NOMO-1 treated with dmso at 0.1 percent for 144 hours (cell line): ENCODE data around the gene ADARB2.

Experiments
- DNase-seq: peaks from one replicate; lab custom pipeline; 2025; ENCODE audit not compliant: unreplicated experiment; lab: John Stamatoyannopoulos, UW

ADARB2 gene

DNA sequence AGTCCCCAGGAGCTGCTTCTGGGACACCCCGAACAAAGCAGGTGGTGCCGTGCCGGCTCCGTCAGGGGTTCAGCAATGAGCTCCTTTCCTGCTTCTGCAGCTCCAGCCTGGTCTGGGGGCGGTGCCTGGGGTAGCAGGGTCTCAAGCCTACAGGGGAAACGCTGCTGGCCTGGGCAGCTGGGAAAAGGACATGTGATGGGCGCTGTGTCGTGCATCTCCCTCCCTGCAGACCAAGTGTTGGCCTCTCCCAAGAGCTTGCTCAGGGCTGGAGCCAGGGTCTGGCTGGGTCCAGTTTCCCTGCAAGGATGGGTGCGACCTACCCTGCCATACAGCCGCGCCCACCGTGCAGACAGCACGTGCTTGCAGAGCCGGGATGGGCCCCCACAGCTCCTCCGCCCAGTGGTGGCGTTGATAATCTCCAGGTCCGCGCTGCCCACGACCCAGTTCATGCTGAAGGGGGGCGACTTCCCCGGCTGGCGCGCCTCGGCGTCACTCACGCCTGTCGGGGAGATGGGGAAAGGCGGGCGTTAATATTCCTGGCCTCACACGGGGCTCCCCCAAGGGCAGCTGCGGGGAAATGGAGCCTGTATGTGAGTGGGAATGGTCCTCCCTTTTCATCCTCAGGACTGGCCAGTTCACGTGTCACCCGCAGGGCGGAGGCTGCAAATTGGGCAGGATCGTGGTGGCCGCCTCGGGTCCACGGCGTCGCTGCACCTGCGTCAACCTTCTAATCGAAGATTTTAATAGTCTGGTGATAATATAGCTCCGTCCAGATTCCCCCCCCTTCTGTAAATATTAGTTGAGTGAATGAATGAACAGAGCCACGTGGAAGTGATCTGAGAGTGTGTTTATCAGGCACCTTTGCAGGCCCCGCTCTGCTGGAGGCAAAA lies 552.5 kb downstream of the ADARB2 start:
- no peak for DNase-seq

DNA sequence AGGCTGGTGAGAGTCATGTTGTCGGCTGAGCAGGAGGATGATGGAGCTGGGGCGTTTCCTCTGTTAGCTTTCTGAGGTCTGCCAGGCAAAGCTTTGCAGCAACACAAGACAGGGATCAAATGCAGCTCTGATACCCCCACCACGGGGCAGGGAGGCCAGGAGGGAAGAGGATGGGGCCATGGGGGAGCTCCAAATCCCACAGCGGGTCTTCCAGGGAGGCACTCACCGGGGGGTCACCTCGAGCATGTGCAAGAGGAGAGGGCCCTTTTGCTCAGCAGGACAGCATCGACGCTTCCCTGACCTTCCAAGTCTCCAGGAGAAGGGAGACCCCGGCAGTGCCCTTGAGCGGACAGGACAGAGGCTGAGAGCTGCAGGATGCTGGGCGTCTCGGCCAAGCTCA lies 553.6 kb downstream of the ADARB2 start:
- no peak for DNase-seq

DNA sequence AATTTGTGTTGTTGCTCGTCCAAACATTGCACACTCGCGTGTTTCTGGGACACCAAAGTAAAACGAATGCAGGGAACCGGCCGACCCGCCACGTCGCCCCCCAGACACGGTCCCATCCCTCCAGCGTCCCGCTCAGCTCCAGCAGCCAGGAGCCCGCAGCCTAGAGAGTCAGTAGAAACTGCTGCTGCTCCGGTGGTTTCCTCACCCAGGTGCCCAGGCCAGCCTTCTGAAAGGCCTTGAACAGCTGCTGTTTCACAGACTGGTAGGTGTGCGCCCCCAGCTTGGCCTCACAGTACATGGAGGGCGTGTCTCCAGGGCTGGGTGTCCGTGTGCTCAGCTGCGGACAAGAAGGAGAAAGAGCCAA lies 554.3 kb downstream of the ADARB2 start:
- DNase-seq: no peak

DNA sequence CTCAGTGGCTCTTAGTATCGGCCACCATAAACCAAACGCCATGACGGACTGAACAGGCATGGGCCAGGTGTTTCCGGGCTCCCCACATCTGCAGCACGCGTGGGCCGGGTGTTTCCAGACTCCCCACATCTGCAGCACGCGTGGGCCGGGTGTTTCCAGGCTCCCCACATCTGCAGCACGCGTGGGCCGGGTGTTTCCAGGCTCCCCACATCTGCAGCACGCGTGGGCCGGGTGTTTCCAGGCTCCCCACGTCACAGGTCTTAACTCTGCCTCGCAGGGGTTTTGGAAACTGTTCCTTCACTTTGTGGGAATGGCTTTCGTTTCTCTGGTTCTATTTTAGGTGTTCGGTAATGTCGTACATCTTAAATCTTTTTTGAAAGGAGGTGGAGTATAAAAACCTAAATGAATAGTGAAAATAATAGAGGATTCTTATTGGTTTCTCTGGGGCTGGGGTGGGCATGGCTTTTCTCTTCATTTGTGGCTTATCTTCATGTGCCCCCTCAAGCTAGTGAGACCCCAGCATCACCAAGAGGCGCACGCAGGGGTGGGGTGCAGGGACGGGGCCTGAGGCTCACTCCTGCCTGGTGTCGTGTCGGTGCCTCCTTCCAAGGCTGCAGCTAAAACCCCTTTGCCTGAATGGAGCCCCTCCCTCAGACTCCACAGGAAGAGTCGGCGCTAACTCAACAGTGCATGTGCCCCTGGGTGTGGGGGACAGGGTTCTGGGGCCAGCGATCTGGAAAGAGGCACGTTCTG lies 554.9 kb downstream of the ADARB2 start:
- DNase-seq: no peak

DNA sequence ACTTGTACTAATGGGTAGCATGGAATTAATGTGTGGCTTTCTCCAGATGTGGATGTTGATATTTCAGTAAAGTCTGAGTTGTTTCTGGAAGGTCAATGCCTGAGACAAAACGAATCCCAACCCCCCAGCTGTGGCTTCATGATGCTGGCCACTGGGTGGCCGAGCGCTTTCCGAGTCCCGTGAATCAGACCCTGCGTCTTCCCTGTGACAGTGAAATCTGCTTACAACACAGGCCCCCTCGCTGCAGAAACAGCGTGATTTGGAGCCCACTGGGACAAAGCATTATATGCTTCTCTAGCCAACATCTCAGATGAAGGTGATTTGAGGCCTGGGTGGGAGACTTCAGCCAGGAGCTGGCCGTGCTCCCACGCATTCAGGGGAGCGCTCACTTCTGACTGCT lies 556.5 kb downstream of the ADARB2 start:
- no peak for DNase-seq

DNA sequence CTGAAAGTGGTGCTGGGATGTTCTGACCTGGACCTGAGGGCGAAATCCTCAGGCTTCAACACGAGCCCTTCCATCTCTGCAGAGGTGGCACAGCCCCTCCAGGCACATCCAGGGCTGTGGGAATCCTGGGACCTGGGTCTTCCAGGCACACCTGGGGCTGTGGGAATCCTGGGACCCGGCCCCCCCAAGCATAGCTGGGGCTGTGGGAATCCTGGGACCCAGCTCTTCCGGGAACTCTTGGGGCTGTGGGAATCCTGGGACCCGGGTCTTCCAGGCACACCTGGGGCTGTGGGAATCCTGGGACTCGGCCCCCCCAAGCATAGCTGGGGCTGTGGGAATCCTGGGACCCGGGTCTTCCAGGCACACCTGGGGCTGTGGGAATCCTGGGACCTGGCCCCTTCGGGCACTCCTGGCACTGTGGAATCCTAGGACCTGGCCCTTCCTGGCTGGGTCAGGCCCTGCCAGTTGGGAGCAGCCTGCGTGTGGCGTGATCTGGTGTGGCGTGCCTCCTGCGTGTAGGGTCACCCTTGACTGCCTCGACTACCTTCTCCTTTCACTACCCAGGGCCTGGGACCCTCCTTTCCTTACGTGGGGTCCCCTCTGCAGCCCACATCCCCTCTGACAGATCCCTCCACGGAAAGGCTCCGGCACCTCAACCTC lies 557.1 kb downstream of the ADARB2 start:
- DNase-seq: no peak

DNA sequence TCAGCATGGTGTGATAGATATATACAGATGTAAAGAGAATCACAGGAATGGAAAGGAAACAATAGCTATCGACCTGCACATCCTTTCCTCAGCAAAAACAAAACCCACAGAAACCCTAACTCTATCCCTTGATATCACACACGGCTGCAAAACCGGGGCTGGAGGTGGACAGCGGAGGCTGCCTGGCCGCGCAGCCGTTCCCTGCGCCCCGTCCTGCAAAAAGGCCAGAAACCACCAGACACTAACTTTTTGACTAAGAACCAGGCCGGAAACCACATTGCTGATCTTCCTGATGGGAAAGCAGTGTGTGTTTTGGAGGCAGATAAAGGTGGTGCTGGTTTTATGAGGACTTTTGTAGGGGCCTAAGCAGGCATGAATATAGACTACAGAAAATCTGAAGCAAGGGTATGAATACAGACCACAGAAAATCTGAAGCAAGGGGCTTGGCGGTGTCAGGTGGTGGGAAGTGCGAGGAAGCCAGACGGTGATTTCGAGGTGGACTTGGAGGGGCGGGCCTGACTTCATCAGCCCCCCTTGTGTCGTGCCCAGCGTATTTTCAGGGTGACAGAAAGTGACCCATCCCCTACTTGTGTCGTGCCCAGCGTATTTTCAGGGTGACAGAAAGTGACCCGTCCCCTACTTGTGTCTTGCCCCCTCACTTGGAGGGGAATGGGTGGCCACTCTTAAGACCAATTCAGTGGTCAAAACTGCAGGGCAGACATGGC lies 557.8 kb downstream of the ADARB2 start:
- no peak for DNase-seq

DNA sequence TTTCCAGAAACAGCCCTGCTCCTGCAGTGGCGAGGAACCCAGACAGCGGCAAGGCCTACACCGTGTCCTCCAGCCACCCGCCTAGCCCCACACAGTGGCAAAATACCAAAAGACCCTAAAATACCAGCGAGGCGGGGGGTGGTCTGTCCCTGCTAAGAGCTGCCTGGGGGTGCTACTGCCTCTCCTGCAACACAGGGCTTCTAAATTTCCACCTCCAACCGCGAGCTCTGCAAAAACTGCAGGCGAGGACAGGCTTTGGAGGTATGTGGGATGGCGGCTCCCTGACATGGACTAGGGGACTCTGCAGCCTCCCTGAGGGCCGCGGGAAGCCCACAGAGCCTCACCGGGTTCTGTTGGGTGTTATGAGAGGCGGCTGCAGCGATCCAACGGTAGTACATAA lies 558.8 kb downstream of the ADARB2 start:
- no peak for DNase-seq

DNA sequence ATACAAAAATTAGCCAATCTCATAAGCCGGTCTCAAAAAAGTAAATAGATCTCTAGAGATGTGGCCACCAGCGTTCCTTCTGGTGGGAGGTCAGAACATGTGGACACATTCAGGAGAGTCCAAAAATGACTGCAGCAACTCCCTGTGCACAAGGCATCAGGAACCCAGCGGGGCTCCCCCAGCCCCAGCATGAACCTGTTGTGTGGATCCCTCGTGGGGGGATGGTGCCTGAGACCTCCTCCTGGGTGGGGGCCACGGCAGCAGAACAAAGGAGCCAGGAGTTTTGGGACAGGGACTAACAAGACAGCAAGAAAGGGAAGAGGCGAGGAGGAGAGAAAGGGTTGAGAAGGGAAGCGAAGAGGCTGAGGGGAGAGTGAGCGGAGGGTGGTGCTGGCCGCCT lies 559.4 kb downstream of the ADARB2 start:
- DNase-seq: no peak

DNA sequence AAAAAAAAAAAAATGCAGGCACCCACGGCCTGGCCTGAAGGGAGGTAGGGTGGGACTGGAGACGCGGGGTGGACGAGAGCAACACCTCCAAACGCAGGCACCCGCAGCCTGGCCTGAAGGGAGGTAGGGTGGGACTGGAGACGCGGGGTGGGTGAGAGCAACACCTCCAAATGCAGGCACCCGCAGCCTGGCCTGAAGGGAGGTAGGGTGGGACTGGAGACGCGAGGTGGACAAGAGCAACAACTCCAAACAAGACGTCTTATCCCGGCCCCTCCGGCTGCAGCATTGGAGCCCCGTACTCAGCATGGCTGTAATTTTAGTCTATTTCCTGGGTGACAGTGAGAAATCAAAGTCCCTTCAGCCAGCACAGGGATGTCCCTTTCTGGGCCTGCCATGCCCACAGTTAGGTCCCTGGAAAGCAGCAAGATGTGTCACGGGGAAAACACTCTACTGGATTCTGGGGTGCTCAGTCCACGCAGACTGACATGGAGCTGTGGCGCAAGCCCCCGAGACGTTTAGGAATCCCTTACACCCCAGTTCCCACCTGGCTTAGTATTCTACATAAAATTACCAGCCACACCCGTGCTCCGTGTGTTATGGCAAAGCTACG lies 561.3 kb downstream of the ADARB2 start:
- no peak for DNase-seq

DNA sequence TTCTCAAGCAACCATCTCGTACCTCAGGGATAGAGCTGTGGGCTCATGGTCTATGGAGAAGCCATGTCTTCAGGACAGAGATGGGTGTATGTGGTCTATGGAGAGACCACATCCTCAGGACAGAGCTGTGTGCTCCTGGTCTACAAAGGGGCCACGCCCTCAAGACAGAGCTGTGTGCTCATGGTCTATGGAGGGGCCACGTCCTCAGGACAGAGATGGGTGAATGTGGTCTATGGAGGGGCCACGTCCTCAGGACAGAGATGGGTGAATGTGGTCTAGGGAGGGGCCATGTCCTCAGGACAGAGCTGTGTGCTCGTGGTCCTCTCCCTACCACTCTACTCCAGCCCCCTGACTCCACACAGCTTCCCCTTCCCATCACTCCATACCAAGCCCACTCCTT lies 563.3 kb downstream of the ADARB2 start:
- no peak for DNase-seq

DNA sequence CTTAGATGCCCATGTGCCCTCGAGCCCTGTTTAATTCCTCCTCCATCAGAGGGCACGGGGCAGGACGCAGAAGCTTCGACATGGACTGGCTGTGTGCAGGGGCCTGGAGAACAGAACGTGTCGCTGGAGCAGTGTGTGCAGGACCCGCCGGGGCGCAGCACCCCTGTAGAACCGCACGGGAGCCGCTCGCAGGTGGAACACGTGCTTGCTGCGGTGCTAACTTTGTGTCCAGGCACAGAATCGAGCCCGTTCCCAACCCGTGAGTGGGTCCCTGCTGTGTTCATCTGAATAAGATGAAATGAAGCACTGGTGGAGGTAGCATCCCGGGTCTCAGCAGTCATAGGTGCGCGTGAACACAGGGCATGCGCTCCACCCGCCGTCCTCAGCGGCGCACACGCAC lies 564.2 kb downstream of the ADARB2 start:
- DNase-seq: no peak

DNA sequence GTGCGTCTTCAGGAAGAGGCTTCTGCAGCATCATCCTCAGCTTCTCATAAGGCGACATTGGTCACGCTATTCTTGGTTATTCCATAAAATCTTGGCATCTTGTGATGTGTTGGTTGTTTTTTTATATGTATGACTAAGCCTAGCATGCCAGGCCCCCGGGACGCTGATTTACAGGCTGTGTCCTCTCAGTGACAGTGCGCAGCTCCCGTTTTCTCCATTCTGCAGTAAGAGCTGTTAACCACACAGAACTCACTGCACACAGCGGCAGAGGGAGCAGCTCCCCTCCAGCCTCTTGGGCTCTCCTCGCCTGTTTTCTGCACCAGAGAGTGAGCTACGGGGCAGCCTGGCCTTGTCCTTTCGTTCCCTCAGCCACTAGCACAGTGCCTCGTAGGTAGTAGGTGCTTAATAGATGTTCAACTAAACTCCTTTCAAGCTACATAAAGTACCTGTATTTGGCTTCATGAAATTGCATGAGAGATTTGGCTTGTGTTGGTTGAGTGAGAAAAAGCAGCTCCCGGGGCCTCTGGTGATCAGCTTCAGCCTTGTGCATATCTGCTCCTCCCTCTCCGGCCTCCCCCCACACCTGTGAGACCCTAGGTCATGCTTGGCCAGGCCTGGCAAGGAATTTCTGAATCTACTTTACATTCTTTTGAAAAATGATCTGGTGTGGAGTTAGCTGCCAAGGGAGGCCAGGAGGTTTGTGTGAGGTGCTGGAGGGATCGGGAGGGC lies 564.9 kb downstream of the ADARB2 start:
- DNase-seq: no peak

DNA sequence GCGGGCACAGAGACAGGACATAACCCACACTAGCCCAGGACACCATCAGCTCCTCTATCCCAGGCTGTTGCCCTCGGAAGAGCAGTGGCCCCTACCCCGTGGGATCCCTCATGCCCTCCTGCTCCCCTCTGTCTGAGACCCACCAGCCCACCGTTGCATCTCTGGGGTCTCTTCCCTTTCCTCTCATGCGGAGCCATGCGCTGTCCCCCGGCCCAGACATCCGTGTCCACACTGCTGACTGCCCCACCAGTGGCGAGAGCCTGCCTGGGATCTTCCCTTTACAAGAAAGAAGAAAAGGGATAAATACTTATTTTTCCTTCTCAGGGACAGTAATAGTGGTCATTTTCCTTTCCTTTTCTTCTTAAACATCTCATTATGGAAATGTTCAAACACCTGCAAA lies 565.7 kb downstream of the ADARB2 start:
- DNase-seq: no peak

DNA sequence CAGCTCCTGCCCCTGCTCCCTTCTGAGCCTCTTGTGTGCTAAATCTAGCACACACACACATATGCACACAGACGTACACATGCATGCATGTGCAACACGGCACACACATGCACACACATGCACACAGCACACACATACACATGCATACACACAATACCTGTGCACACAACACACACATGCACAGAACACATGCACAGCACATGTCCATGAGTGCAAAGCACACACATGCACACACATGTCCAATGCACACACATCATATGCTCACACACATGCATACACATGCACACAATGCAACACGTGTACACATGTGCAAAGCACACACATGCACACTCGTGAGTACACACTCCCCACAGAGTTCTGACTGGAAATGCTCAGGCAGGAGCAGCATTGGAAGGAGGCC lies 566.1 kb downstream of the ADARB2 start:
- DNase-seq: no peak

DNA sequence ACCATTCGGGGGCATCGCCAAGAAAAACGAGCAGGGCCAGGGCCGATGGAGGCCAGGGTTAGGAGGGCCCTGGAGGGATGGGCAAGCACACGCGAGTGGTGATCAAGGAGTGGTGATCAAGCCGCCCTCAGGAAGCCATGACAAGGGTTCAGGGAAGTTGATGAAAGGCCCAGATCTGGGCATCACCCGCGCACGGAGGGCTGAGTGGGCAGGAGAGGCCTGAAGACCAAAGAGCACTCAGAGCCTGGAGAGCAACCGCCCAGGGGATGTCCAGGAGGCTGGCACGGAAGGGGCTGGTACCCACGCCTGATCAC lies 566.5 kb downstream of the ADARB2 start:
- no peak for DNase-seq

DNA sequence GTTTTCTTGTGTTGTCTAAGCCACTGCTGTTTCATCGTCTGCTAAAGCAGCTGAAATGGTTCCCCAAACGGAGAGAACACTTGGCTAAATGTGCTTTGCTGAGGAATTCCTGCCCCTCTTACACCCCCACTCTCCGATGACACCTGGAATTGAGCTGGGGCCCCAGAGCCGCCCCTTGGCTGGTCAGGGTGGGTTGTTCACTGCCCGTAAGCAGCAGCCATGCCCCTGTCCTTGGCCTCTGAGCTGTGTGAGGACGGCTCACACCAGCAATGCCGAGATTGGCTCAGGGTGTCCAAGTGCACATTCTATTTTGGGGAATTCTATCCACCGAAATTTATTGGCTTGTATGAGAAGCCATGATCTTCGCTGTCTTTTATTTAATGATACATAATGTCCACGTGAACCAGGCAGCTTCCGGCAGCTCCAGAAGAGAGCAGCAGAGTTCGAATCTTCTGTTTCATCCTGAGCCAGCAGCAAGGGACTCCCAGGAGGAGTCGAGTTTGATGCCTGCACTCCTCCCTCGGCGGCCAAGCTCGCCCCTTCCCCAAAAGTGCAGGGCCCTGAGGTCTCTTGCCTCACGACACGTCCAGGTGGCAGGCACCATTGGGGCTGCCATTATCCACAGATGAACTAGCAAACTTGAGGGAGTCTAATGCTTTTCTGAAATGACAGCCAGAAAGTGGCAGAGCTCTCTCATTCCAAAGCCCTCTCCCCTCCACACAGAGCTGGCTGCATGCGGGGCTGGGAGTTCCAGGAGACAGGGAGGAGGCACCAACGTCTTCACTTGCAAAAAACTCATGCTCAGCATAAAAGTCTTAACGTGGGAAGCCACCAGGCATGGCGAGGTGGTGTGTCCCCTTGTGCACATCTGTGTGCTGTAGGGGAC lies 567.1 kb downstream of the ADARB2 start:
- no peak for DNase-seq

DNA sequence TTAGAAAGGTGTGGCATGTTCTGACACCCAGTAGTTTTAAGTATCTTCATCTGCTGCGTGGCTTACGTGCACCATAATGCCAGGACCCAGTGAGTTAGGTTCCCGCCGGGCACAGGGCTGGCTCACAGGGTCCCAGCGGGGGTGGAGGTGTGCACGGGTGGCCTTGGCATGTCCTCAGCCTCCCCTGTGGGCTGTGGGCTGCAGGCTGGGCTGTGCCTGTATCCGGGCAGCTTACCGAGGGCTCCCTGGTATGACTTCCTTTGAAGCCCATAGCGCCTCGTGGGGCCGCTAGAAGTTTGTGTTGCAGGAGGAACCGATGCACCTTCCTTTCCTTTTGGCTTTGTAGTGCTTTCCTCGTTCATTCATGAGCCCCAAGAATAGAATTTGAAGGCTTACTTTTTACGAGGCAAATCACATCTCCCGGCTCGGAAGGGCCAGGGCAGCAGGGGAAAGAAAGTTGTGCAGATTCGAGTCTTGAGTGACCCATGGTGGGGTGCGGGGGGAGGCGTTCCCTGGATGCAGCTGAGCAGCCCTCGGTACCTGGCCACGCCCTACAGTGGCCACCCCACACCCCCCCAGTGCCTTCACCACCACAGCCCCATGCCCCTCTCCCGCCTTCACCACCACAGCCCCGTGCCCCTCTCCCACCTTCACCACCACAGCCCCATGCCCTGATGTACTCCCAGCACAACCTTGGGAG lies 568.0 kb downstream of the ADARB2 start:
- DNase-seq: no peak

DNA sequence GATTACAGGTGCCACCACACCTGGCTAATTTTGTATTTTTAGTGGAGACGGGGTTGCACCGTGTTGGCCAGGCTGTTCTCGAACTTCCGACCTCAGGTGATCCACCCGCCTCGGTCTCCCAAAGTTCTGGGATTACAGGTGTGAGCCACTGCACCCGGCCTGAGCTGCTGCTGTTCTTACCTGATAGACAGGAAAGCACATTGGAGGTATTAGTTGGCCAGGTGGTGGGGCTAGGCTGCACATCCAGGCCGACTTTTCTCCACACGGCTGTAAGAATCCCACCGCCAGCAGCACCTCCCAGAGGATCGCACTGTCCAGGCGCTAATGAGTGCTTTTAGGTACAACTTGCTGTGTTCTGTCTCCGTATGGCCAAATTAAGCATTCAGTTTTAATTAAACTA lies 568.6 kb downstream of the ADARB2 start:
- DNase-seq: no peak
